Hematopoietic multipotent progenitor cell treated with erythropoietin and hydrocortisone succinate and interleukin-3 and kit ligand, for 8 days (in vitro differentiated cells): ENCODE data around the gene METTL8.
"Not testable (repeated sequence)": the region's sequence is repeated elsewhere in the genome, so short reads cannot be mapped to it uniquely, and the experiment has no call there.

Source experiments
- DNase-seq: peaks from one replicate; pipeline ENCODE4 v3.0.0-alpha.2; 2015

The METTL8 gene

GRCh38 chr2:171341394-171342066 is 92.3 kb downstream of the METTL8 start:
- no peak for DNase-seq

GRCh38 chr2:171334946-171335345 is 98.8 kb downstream of the METTL8 start:
- DNase-seq, result no peak

GRCh38 chr2:171334171-171334570 is 99.6 kb downstream of the METTL8 start:
- DNase-seq, result no peak

GRCh38 chr2:171330155-171330956 is 103.4 kb downstream of the METTL8 start:
- DNase-seq, result no peak

DNA sequence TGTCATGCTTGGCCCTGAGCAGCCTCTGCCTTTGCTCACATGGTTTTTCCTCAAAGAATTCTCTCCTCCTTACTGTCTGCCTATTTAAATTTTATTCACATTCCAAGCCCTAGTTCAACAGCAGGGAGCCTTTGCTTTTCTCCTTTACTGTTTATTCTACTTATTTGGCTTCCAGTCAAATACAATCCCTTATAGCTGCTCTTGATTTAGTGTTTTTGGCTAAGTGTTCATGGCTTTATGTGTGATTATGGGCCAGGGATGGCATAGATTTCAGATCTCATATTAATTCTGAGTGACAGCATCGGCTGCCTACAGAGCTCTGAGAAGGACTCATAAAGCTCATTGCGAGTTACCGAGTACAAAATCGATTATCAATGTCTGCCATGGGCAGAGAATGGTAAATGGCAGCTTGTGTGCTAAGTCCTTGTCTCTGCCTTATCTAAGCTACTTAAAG is 106.7 kb downstream of the METTL8 start:
- DNase-seq, result no peak

- DNase-seq, result no peak
These were observed 107.8 kb downstream of the METTL8 start for GRCh38 chr2:171325886-171326585.

DNA sequence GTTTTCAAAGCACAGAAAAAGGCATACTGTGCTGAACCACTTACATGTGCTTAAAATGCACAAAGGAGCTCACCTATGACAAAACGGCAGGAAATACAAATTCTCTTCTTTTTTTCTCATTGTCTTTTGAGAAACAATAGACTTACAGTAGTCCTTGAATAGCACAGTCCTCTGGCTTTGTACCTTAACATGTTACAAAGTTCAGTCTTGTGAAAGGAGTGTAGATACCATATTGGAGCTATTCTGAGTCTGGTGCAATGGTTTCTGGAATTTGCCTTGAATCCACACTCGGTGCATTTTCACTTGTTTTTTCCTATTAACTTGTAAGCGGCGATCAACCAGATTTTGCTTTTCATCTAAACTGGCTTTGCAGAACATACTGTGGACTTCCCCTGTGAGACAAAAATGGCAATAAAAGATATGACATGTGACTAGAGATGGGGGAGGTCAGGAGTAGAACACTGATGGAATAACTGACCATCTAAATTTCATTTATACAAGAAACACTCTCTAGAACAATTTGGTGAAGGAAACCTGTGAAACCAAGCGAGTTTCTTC is 109.7 kb downstream of the METTL8 start:
- no peak for DNase-seq

DNA sequence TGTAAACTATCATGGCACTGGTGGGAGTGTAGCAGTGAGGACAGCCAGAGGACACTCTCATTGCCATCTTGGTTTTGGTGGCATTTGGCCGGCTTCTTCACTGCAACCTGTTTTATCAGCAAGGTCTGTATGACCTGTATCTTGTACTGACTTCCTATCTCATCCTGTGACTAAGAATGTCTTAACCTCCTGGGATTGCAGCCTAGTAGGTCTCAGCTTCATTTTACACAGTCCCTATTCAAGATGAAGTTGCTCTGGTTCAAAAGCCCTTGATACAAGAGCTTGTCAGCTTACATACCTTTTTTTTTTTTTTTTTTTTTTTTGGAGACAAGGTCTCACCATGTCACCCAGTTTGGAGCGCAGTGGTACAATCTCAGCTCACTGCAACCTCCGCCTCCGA is 110.9 kb downstream of the METTL8 start:
- no peak for DNase-seq

DNA sequence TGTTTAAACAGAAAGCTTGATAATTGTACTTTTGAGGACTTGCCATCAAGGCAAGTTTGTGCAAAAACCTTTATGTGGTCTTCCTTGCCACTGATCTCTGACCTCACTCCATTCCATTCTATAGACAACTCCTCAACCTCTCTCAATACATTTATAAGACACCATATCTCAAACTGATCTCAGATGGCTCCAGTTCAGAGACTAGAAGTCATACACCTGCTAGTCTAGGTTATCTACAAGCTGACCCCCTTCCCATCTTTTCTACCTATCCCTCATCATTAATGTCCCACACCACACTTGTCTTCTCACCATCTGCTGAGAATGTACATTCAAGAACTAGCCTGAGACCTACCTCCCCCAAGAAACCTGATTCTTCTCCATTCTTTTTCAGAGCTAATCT is 113.1 kb downstream of the METTL8 start:
- DNase-seq, result no peak

GRCh38 chr2:171320208-171320621 is 113.6 kb downstream of the METTL8 start:
- DNase-seq, result no peak

GRCh38 chr2:171319164-171319810 is 114.5 kb downstream of the METTL8 start:
- no peak for DNase-seq

GRCh38 chr2:171318463-171318934 is 115.3 kb downstream of the METTL8 start:
- DNase-seq, result no peak

DNA sequence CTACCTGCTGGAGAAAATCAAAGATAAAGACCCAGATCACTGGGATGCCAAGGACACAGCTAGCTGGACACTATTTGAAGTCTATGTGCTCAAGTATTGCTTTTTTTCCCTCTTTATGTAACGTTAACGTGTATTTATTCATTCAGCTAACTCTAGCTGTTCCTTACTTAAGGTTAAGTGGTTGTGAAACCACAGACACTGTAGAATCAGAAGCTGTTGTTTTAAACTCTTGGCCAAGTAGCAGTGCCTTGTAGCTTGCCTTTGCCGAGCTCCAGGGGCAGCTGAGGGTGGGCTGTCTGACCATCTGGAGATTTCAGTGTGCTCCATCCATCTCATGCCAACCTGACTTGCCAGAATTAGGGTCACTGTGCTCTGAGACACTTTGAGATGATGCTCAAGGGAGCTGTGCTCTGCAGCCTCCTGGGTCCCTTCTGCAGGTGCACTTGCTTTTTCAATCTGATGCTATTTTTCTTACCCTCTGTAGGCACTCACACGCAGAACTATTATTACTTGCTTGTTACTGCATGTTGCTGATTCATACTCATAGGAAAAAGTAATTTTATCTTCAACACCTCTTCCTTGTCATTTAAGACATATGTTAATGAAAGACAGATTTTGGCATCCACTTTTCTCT is 116.2 kb downstream of the METTL8 start:
- no peak for DNase-seq

DNA sequence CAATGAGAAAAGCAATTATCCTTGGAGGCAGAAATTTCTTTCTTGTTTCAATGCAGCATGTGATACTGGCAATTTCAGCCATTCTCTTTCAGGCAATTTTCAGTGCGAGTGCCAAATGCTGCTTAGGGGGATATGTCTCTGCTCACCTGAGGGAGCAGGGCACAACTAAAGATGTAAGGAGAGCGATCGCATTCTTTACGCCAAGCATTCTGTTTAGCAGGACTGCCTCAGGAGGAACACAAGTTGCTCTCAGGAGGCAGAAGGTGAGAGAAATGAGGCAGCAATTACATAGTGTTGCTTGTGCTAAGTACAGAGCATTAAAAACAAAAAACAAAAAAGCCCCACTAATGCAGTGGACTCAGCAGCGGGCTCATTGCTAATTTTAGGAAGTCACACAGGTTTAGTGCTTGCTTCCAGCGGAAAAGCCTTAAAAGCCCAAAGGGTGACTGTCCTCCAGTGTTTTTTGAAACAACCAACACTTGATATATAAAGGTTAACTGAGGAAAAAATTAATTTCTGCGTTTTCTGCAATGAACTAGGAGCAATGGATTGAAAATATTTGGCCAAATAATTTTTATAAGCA is 116.9 kb downstream of the METTL8 start:
- no peak for DNase-seq

DNA sequence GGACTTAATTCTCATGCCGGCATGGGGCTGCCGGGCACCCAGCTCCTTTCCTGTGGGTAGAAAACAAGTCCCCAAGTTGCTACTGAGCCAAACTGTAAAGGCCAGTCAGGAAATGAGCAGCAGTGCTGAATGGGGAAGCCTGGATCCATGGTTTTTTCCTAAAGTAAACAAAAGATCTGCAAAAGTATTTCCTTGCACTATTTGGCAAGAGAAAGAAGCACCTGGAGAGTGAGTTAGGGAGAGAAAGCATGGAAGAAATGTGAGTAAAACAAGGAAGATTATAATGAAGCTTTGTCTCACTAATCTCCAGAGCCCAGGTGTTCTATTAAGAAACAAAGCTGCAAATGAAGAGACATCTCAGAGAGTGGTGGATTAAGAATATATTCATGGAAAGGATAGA is 117.6 kb downstream of the METTL8 start:
- DNase-seq, result no peak

DNA sequence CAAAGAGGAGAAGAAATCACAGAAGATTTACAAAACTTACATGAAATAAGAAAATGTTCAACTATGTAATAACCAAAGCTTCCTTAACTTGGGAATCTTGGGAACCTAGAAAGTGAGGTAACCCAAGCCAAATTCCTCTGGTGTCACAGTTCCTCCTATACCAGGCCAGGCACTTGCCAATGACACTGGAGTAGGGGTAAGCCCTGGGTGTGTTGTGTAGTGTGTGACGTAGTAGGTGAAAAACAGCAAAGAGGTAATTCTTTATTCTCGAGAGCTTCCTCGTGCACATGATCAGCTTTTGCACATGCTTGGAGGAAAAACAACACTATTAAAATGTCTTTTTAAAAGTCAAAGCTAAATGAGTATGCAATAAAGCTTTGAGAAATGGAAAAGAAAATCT is 118.0 kb downstream of the METTL8 start:
- DNase-seq, result no peak

- not testable (repeated sequence) for DNase-seq
These were observed 121.6 kb downstream of the METTL8 start for GRCh38 chr2:171312182-171312581.

- not testable (repeated sequence) for DNase-seq
These were observed 122.2 kb downstream of the METTL8 start for GRCh38 chr2:171311589-171311988.

DNA sequence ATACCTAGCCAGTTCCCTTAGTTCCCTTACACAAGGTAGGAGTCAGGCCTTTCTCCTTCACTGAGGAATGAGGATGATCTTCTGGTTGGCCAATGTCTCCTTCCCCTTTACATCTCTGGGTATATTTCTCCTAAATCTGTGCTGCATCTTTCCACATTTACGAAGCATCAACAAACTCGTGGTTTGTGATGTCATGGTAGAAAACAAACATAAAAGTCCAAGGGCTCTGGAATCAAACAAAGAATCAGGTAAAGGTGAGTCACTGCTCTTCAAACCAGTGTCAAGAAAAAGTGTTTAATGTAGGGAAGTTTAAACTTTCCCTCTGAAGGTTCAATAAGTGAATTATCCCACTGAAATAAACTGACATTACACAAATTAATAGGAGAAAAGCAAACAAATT is 122.9 kb downstream of the METTL8 start:
- DNase-seq, result no peak

DNA sequence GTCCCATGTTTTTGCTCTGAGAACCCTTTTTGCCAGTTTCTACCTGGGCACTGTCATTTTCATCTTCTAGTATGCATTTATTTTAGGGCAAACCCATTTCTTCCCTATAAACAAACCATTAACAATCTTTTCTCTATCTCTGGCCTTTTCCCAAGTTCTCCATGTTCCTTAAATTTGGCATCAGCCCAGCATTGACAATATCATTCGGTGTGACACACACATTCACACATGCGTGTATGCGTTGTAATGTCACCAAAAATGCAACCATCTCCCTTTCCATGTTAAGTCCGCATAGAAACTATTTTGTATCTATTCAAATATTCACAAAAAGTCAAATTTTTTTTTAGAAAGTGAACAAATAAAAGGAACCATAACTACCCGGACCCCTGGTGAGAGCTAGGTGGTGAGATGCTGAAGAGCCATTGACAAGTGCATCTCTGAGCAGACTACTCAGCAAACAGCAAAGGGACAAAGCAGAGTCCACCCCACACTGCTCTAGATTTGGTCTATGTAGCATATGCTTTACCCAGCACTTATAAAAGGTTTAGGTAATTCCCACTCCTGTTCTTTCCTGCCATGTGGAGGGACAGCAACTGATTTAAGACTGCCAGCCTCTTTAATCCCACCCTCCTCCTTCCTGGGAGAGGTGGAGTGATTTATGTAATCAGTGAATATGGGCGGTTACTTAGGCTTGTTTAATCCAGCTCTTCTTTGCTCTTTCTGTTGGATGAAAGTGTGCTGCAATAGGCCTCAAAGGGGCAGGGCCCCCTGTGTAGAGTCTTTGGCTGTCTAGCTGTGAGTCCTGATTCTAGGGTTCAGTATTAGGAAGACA is 124.1 kb downstream of the METTL8 start:
- no peak for DNase-seq
